ENCODE data around the gene AFF2.
A peak's percentile ranks its signal among the peaks of the same experiment; 100 is the strongest.

The AFF2 gene

GRCh38 chrX:148542481-148543255 is 42.3 kb downstream of the AFF2 start:
- Histone ChIP-seq H3K4me1 (ENCODE audit: low read length) (no peaks in the 10 kb centered on the region), H2AFZ (ENCODE audit: low read length) (no peak overlapping the region), H3K9ac (ENCODE audit: low read length) (no peak overlapping the region), H4K20me1 (ENCODE audit: insufficient read depth, low read length) (no peaks in the 10 kb centered on the region), H3K36me3 (replicated peaks; ENCODE audit: insufficient read depth, low read length) (no peaks in the 10 kb centered on the region), H3K27me3 (replicated peaks; ENCODE audit: insufficient read depth, low read length) (no peaks in the 10 kb centered on the region), H3K9me2 (replicated peaks; ENCODE audit: insufficient read depth, low read length) (no peaks in the 10 kb centered on the region), H3K9me3 (replicated peaks; ENCODE audit: insufficient read depth, low read length) (no peaks in the 10 kb centered on the region), H3K27ac (ENCODE audit: low read length) (no peak overlapping the region), H3K4me2 (ENCODE audit: low read depth, low read length) (no peak overlapping the region), H3K79me2 (ENCODE audit: low read length) (no peaks in the 10 kb centered on the region), H3F3A (ENCODE audit: insufficient read depth, low read length) (no peaks in the 10 kb centered on the region), H3K4me3 (ENCODE audit: low read length) (no peak overlapping the region)
- DNase-seq = no peak
- TF ChIP-seq EZH2 (optimal IDR thresholded peaks at IDR 0.05; ENCODE audit: low read depth, low read length) (no peak), EZH2phosphoT487 (IDR thresholded peaks at IDR 0.05; ENCODE audit: low read length) (no peak), CTCF (IDR thresholded peaks at IDR 0.05; ENCODE audit: low read length) (no peak)

- Histone ChIP-seq H3K4me2 (ENCODE audit: low read depth, low read length) (no peak overlapping the region), H3K9me3 (replicated peaks; ENCODE audit: insufficient read depth, low read length) (no peaks in the 10 kb centered on the region), H4K20me1 (ENCODE audit: insufficient read depth, low read length) (no peaks in the 10 kb centered on the region), H3K9me2 (replicated peaks; ENCODE audit: insufficient read depth, low read length) (no peaks in the 10 kb centered on the region), H3K9ac (ENCODE audit: low read length) (no peak overlapping the region), H2AFZ (ENCODE audit: low read length) (no peak overlapping the region), H3K79me2 (ENCODE audit: low read length) (no peaks in the 10 kb centered on the region), H3K27ac (ENCODE audit: low read length) (no peak overlapping the region), H3K27me3 (replicated peaks; ENCODE audit: insufficient read depth, low read length) (no peaks in the 10 kb centered on the region), H3K4me3 (ENCODE audit: low read length) (no peak overlapping the region), H3F3A (ENCODE audit: insufficient read depth, low read length) (no peaks in the 10 kb centered on the region), H3K4me1 (ENCODE audit: low read length) (no peaks in the 10 kb centered on the region), H3K36me3 (replicated peaks; ENCODE audit: insufficient read depth, low read length) (no peaks in the 10 kb centered on the region)
- no peak for TF ChIP-seq EZH2 (optimal IDR thresholded peaks at IDR 0.05; ENCODE audit: low read depth, low read length)
- TF ChIP-seq EZH2phosphoT487 (IDR thresholded peaks at IDR 0.05; ENCODE audit: low read length) = no peak
- peak; percentile 17; the same call in 1 of the 2 replicates for TF ChIP-seq CTCF (IDR thresholded peaks at IDR 0.05; ENCODE audit: low read length)
- no peak for DNase-seq
Measured at GRCh38 chrX:148552775-148553174, 52.4 kb downstream of the AFF2 start.

GRCh38 chrX:148555101-148555500 is 54.7 kb downstream of the AFF2 start:
- H3K36me3 ChIP-seq (replicated peaks; ENCODE audit: insufficient read depth, low read length) = no peaks in the 10 kb centered on the region

More at GRCh38 chrX:148555101-148555500, 54.7 kb downstream of the AFF2 start:
- H3K9me3 ChIP-seq (replicated peaks; ENCODE audit: insufficient read depth, low read length) = no peaks in the 10 kb centered on the region
- H4K20me1 ChIP-seq (ENCODE audit: insufficient read depth, low read length) = no peaks in the 10 kb centered on the region
- H2AFZ ChIP-seq (ENCODE audit: low read length) = no peak overlapping the region
- H3K9me2 ChIP-seq (replicated peaks; ENCODE audit: insufficient read depth, low read length) = no peaks in the 10 kb centered on the region
- H3K27me3 ChIP-seq (replicated peaks; ENCODE audit: insufficient read depth, low read length) = no peaks in the 10 kb centered on the region
- H3K79me2 ChIP-seq (ENCODE audit: low read length) = no peaks in the 10 kb centered on the region
- no peak for TF ChIP-seq EZH2phosphoT487 (IDR thresholded peaks at IDR 0.05; ENCODE audit: low read length)
- no peak for TF ChIP-seq CTCF (IDR thresholded peaks at IDR 0.05; ENCODE audit: low read length)
- no peak for TF ChIP-seq EZH2 (optimal IDR thresholded peaks at IDR 0.05; ENCODE audit: low read depth, low read length)
- no peak overlapping the region for H3K4me3 ChIP-seq (ENCODE audit: low read length)
- no peak for DNase-seq
- no peak overlapping the region for H3K4me2 ChIP-seq (ENCODE audit: low read depth, low read length)
- H3F3A ChIP-seq (ENCODE audit: insufficient read depth, low read length) = no peaks in the 10 kb centered on the region
- H3K4me1 ChIP-seq (ENCODE audit: low read length) = no peaks in the 10 kb centered on the region
- H3K27ac ChIP-seq (ENCODE audit: low read length) = no peak overlapping the region
- H3K9ac ChIP-seq (ENCODE audit: low read length) = no peak overlapping the region
